Stimulated activated CD4-positive, alpha-beta T cell treated with anti-CD3 and anti-CD28 coated beads, Interleukin-1b, Interleukin-23, amount 100 ng/mL, for 4 hours (primary cell): ENCODE results near the gene SEMA4D.

Experiments used
- DNase-seq, 2 donors: peaks; one replicate each; pipeline ENCODE4 v3.0.0-alpha.2; 2020; ENCODE audit warnings: low read depth in 2 of 2

The SEMA4D gene

GRCh38 chr9:89502038-89502601 is 4.2 kb upstream of the SEMA4D start:
- no peak for DNase-seq

GRCh38 chr9:89501311-89501898 is 3.5 kb upstream of the SEMA4D start:
- DNase-seq, result no peak

- DNase-seq, result no peak
These were observed 2.1 kb upstream of the SEMA4D start for GRCh38 chr9:89500008-89500407.

GRCh38 chr9:89498852-89499480 is 1.1 kb upstream of the SEMA4D start:
- no peak for DNase-seq

GRCh38 chr9:89497257-89497963 is 503 bp downstream of the SEMA4D start:
- no peak for DNase-seq

- DNase-seq, result no peak
These were observed 1.2 kb downstream of the SEMA4D start for GRCh38 chr9:89496645-89497256.

GRCh38 chr9:89495824-89496560 is 1.9 kb downstream of the SEMA4D start:
- no peak for DNase-seq

GRCh38 chr9:89494199-89494598 is 3.7 kb downstream of the SEMA4D start:
- no peak for DNase-seq

GRCh38 chr9:89493671-89494070 is 4.2 kb downstream of the SEMA4D start:
- no peak for DNase-seq

- no peak for DNase-seq
These were observed 4.7 kb downstream of the SEMA4D start for GRCh38 chr9:89493181-89493580.

- DNase-seq, result no peak
These were observed 5.3 kb downstream of the SEMA4D start for GRCh38 chr9:89492586-89492985.

GRCh38 chr9:89491694-89492093 is 6.2 kb downstream of the SEMA4D start:
- DNase-seq, result no peak

- DNase-seq, result no peak
These were observed 8.1 kb downstream of the SEMA4D start for GRCh38 chr9:89489548-89490530.

GRCh38 chr9:89488936-89489335 is 9.0 kb downstream of the SEMA4D start:
- no peak for DNase-seq

- DNase-seq, result no peak
These were observed 9.8 kb downstream of the SEMA4D start for GRCh38 chr9:89488131-89488530.

GRCh38 chr9:89486681-89487080 is 11.2 kb downstream of the SEMA4D start:
- DNase-seq, result no peak

- no peak for DNase-seq
These were observed 13.2 kb downstream of the SEMA4D start for GRCh38 chr9:89484475-89485404.

- peak in 1 of 2 donors; percentile 60 for DNase-seq
These were observed 14.1 kb downstream of the SEMA4D start for GRCh38 chr9:89483592-89484474.
